Measurements from ENCODE around the gene AFAP1L1.

AFAP1L1 gene

DNA sequence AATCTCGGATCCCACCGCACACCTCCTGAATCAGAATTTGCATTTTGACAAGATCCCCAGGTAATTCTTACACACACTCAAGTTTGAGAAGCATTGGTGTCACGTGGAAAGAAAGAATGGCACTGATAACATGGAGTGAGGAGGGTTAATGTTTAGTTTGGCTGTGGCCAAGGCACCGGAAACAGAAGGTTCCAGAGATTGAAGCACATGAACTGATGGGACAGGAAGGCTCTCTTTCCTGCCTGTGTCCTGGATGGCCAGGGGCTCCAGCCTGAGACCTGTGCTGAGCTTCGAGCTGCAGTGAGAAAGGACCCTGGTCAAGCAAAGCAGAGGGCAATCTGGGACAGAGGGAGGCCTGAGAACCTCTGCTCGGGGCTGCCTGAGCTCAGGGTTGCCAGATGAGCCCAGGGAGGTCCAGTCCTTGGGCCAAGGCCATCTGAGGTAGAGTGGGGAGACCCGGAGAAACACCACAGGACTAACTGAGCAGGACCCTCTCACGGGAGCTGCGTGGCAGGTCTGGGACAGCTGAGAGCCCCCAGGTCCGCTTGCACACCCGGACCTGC lies 27.3 kb downstream of the AFAP1L1 start:
- Histone ChIP-seq H3K9ac (no peak overlapping the region), H3K4me2 (ENCODE audit: low read length) (no peak overlapping the region), H3K27ac (no peak overlapping the region), H3K4me3 (ENCODE audit: low read depth, low read length) (no peak overlapping the region), H3K4me1 (peaks cover 9% of the 10 kb centered on the region), H2AFZ (no peak overlapping the region), H3K79me2 (no peaks in the 10 kb centered on the region), H3K9me3 (ENCODE audit: control insufficient read depth, low read length) (no peaks in the 10 kb centered on the region), H3K36me3 (ENCODE audit: control insufficient read depth, insufficient read depth, low read length) (no peaks in the 10 kb centered on the region), H3K27me3 (ENCODE audit: control insufficient read depth, insufficient read depth, low read length) (no peaks in the 10 kb centered on the region)
- TF ChIP-seq, protein P1, sequence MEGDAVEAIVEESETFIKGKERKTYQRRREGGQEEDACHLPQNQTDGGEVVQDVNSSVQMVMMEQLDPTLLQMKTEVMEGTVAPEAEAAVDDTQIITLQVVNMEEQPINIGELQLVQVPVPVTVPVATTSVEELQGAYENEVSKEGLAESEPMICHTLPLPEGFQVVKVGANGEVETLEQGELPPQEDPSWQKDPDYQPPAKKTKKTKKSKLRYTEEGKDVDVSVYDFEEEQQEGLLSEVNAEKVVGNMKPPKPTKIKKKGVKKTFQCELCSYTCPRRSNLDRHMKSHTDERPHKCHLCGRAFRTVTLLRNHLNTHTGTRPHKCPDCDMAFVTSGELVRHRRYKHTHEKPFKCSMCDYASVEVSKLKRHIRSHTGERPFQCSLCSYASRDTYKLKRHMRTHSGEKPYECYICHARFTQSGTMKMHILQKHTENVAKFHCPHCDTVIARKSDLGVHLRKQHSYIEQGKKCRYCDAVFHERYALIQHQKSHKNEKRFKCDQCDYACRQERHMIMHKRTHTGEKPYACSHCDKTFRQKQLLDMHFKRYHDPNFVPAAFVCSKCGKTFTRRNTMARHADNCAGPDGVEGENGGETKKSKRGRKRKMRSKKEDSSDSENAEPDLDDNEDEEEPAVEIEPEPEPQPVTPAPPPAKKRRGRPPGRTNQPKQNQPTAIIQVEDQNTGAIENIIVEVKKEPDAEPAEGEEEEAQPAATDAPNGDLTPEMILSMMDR (IDR thresholded peaks at IDR 0.05) = no peak

DNA sequence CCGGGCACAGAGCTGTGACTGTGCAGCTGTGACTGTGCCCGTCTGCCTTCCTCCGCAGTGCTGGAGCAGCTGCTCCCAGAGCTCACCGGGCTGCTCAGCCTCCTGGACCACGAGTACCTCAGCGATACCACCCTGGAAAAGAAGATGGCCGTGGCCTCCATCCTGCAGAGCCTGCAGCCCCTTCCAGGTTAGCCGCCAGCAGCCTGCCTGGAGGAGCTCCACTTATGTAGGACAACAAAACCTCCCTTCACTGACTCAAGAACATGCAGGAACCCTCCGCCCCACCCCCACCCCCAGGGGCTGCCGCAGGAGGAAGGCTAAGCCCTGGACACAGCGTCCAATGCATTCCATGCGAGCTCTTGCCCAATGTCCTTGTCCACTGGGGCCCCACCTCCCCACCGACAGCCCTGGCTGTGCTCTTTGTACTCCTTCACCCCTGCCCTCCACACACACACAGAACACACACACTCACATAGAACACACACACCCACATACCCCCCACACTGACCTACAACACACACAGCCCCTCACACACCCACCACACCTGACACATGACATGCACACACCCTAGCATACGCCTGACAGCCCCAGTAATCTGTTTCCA lies 27.9 kb downstream of the AFAP1L1 start:
- H3K27ac ChIP-seq = no peak overlapping the region
- H3K27me3 ChIP-seq (ENCODE audit: control insufficient read depth, insufficient read depth, low read length) = no peaks in the 10 kb centered on the region
- H3K4me2 ChIP-seq (ENCODE audit: low read length) = no peak overlapping the region
- H3K4me3 ChIP-seq (ENCODE audit: low read depth, low read length) = no peak overlapping the region
- no peak overlapping the region for H3K9ac ChIP-seq
- H3K79me2 ChIP-seq = no peaks in the 10 kb centered on the region
- H2AFZ ChIP-seq = no peak overlapping the region
- H3K4me1 ChIP-seq = peaks cover 9% of the 10 kb centered on the region
- no peaks in the 10 kb centered on the region for H3K36me3 ChIP-seq (ENCODE audit: control insufficient read depth, insufficient read depth, low read length)
- no peaks in the 10 kb centered on the region for H3K9me3 ChIP-seq (ENCODE audit: control insufficient read depth, low read length)
- TF ChIP-seq, protein P1 (IDR thresholded peaks at IDR 0.05) = no peak

DNA sequence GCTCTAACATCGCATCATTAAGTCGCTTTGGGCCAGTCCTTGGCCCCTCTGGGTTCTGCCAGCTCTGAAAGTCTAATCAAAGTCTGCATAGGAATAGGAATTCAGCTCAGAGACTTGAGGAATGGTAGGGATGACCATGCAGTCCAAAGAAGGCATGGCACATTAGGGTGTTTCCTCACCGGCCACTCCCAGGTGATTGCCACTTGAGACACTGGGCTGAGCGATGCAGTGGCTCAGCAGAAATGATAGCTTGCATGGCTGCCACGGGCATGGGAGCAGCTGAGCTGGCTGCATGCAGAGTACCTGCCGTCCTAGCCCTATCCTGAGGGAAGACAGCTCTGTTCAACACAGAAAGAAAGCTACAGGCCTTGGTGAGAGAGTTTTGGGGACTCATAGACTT lies 28.8 kb downstream of the AFAP1L1 start:
- H3K36me3 ChIP-seq (ENCODE audit: control insufficient read depth, insufficient read depth, low read length) = no peaks in the 10 kb centered on the region
- H2AFZ ChIP-seq = no peak overlapping the region
- H3K27ac ChIP-seq = no peak overlapping the region
- TF ChIP-seq, protein P1 (IDR thresholded peaks at IDR 0.05) = no peak
- no peaks in the 10 kb centered on the region for H3K9me3 ChIP-seq (ENCODE audit: control insufficient read depth, low read length)
- H3K79me2 ChIP-seq = no peaks in the 10 kb centered on the region
- no peak overlapping the region for H3K4me3 ChIP-seq (ENCODE audit: low read depth, low read length)
- H3K9ac ChIP-seq = no peak overlapping the region
- no peak overlapping the region for H3K4me2 ChIP-seq (ENCODE audit: low read length)
- H3K27me3 ChIP-seq (ENCODE audit: control insufficient read depth, insufficient read depth, low read length) = no peaks in the 10 kb centered on the region
- H3K4me1 ChIP-seq = peaks cover 3% of the 10 kb centered on the region

DNA sequence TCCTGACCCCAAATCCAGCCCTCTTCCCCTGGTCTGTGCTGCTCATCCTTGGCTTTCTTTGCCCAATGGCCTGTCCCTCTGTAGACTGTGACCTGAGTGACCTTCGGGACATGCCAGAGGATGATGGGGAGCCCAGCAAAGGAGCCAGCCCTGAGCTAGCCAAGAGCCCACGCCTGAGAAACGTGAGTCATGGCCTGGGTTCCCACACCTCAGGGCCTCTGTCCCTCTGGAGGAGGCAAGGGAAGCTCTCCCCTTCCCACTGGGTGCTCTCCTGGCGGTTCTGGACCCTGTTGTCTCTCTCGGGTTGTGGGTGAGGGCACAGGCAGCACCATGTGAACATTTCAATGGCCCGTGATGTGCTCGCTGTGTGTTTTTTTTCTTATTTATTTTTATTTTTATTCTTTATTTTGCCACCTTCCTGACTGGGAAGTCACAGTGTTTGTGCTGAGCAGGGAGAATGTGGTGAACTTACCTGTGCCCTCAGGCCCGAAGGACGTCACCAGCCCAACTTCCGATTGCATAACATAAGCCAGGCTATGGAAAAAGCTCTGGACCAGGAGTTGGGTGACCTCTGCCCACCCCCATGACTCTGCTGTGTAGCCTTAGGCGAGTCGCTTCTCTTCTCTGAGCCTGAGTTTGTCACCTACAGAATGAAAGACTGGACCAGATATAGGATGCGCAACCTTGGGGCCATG lies 29.5 kb downstream of the AFAP1L1 start:
- no peaks in the 10 kb centered on the region for H3K9me3 ChIP-seq (ENCODE audit: control insufficient read depth, low read length)

More for the DNA sequence above, 29.5 kb downstream of the AFAP1L1 start:
- Histone ChIP-seq H3K4me3 (ENCODE audit: low read depth, low read length) (no peak overlapping the region), H2AFZ (no peak overlapping the region), H3K9ac (no peak overlapping the region), H3K4me1 (peaks cover 3% of the 10 kb centered on the region), H3K79me2 (no peaks in the 10 kb centered on the region), H3K27ac (no peak overlapping the region), H3K36me3 (ENCODE audit: control insufficient read depth, insufficient read depth, low read length) (no peaks in the 10 kb centered on the region), H3K4me2 (ENCODE audit: low read length) (no peak overlapping the region), H3K27me3 (ENCODE audit: control insufficient read depth, insufficient read depth, low read length) (no peaks in the 10 kb centered on the region)
- TF ChIP-seq, protein P1 (IDR thresholded peaks at IDR 0.05) = no peak
